Skin epidermis (tissue), 12 donors: Measurements from ENCODE around the gene SGO1.
A peak's percentile ranks its signal among the peaks of the same experiment; 100 is the strongest.

Experiments used
- H3K27ac ChIP-seq, 21 experiments: fragments of 200-600 bp; sonication (generic) in 11 of 21; one replicate each; pipeline ENCODE4 v1.5.0; 2020; ENCODE audit warnings: mild to moderate bottlenecking in 3 of 21, inconsistent platforms in 2 of 21, moderate library complexity in 2 of 21
- H3K4me3 ChIP-seq, 7 experiments: fragments of 200-600 bp; sonication (generic) in 2 of 7; one replicate each; pipeline ENCODE4 v1.5.0; 2020; ENCODE audit warnings: inconsistent platforms in 2 of 7, mild to moderate bottlenecking in 2 of 7, moderate library complexity in 1 of 7

The SGO1 gene

GRCh38 chr3:20161714-20162113, 24.3 kb downstream of the SGO1 start:
- Histone ChIP-seq H3K4me3 (no peak overlapping the region), H3K27ac (no peak overlapping the region)

GRCh38 chr3:20160230-20160629, 25.8 kb downstream of the SGO1 start:
- Histone ChIP-seq H3K27ac (peak overlapping the region in 5 of 21 experiments; percentile 2 to 53 (median 25)), H3K4me3 (no peak overlapping the region)

GRCh38 chr3:20154928-20155327, 31.1 kb downstream of the SGO1 start:
- Histone ChIP-seq H3K4me3 (no peak overlapping the region), H3K27ac (no peak overlapping the region)

- Histone ChIP-seq H3K27ac (no peak overlapping the region), H3K4me3 (no peak overlapping the region)
These were observed 31.9 kb downstream of the SGO1 start for GRCh38 chr3:20154078-20154477.

- no peak overlapping the region for H3K4me3 ChIP-seq
- H3K27ac ChIP-seq: no peak overlapping the region
These were observed 37.5 kb downstream of the SGO1 start for GRCh38 chr3:20148466-20148865.

GRCh38 chr3:20147361-20147760, 38.6 kb downstream of the SGO1 start:
- Histone ChIP-seq H3K4me3 (no peak overlapping the region), H3K27ac (no peak overlapping the region)

- H3K27ac ChIP-seq: no peak overlapping the region
- H3K4me3 ChIP-seq: no peak overlapping the region
These were observed 39.7 kb downstream of the SGO1 start for GRCh38 chr3:20146301-20146700.

- Histone ChIP-seq H3K27ac (no peak overlapping the region), H3K4me3 (no peak overlapping the region)
These were observed 40.1 kb downstream of the SGO1 start for GRCh38 chr3:20145874-20146273.

GRCh38 chr3:20143519-20143918, 42.5 kb downstream of the SGO1 start:
- Histone ChIP-seq H3K27ac (no peak overlapping the region), H3K4me3 (no peak overlapping the region)

GRCh38 chr3:20142517-20142916, 43.5 kb downstream of the SGO1 start:
- H3K4me3 ChIP-seq: no peak overlapping the region
- H3K27ac ChIP-seq: no peak overlapping the region

- Histone ChIP-seq H3K4me3 (no peak overlapping the region), H3K27ac (peak overlapping the region in 1 of 21 experiments; percentile 39)
These were observed 44.2 kb downstream of the SGO1 start for GRCh38 chr3:20141851-20142250.

GRCh38 chr3:20141316-20141715, 44.7 kb downstream of the SGO1 start:
- H3K27ac ChIP-seq: peak overlapping the region in 3 of 21 experiments; percentile 2 to 39 (median 25)
- H3K4me3 ChIP-seq: no peak overlapping the region

GRCh38 chr3:20140881-20141280, 45.1 kb downstream of the SGO1 start:
- Histone ChIP-seq H3K27ac (no peak overlapping the region), H3K4me3 (no peak overlapping the region)

- no peak overlapping the region for H3K27ac ChIP-seq
These were observed 48.4 kb downstream of the SGO1 start for GRCh38 chr3:20137647-20138046.

GRCh38 chr3:20136231-20136630, 49.8 kb downstream of the SGO1 start:
- Histone ChIP-seq H3K27ac (no peak overlapping the region), H3K4me3 (no peak overlapping the region)

More at GRCh38 chr3:20137647-20138046, 48.4 kb downstream of the SGO1 start:
- H3K4me3 ChIP-seq: no peak overlapping the region

- H3K4me3 ChIP-seq: no peak overlapping the region
- no peak overlapping the region for H3K27ac ChIP-seq
These were observed 55.9 kb downstream of the SGO1 start for GRCh38 chr3:20130106-20130505.

GRCh38 chr3:20128358-20128757, 57.6 kb downstream of the SGO1 start:
- Histone ChIP-seq H3K4me3 (no peak overlapping the region), H3K27ac (no peak overlapping the region)

GRCh38 chr3:20125897-20126296, 60.1 kb downstream of the SGO1 start:
- H3K4me3 ChIP-seq: no peak overlapping the region

GRCh38 chr3:20125289-20125688, 60.7 kb downstream of the SGO1 start:
- Histone ChIP-seq H3K4me3 (no peak overlapping the region), H3K27ac (no peak overlapping the region)

More at GRCh38 chr3:20125897-20126296, 60.1 kb downstream of the SGO1 start:
- H3K27ac ChIP-seq: no peak overlapping the region

GRCh38 chr3:20123131-20123652, 62.8 kb downstream of the SGO1 start:
- Histone ChIP-seq H3K27ac (no peak overlapping the region), H3K4me3 (no peak overlapping the region)

GRCh38 chr3:20121088-20121487, 64.9 kb downstream of the SGO1 start:
- no peak overlapping the region for H3K27ac ChIP-seq
- no peak overlapping the region for H3K4me3 ChIP-seq
